SK-N-SH treated with all-trans-retinoic acid at 6 μM for 48 hours (cell line): ENCODE results near the gene TJP2.

Experiments
- ATAC-seq: fragments of 200-7000 bp; cut with Tn5 transposase; 3 replicates; pipeline ENCODE4 v1.9.1; 2020; ENCODE audit warnings: mild to moderate bottlenecking, moderate library complexity
- ARNTL ChIP-seq: fragments of 450-650 bp; formaldehyde crosslinking; IDR thresholded peaks from 2 replicates; pipeline ENCODE4 v1.5.0; 2020; ENCODE audit warnings: low read depth, mild to moderate bottlenecking, moderate library complexity, borderline replicate concordance
- BACH2 ChIP-seq: fragments of 250-450 bp; sonication (Bioruptor Pico); IDR thresholded peaks from 2 replicates; pipeline ENCODE4 v1.9.0; 2021; ENCODE audit warnings: mild to moderate bottlenecking, borderline replicate concordance
- CSDC2 ChIP-seq: fragments of 250-450 bp; sonication (Bioruptor Pico); IDR thresholded peaks from 2 replicates; pipeline ENCODE4 v1.5.0; 2020; ENCODE audit warnings: mild to moderate bottlenecking, moderate library complexity
- ESRRG ChIP-seq: fragments of 250-450 bp; sonication (Bioruptor Pico); IDR thresholded peaks from 2 replicates; pipeline ENCODE4 v1.6.1; 2021; ENCODE audit warnings: mild to moderate bottlenecking
- GLIS3 ChIP-seq: fragments of 250-450 bp; sonication (Bioruptor Pico); IDR thresholded peaks from 2 replicates; pipeline ENCODE4 v1.5.0; 2020; ENCODE audit warnings: mild to moderate bottlenecking, moderate library complexity
- ISL1 ChIP-seq: fragments of 250-450 bp; sonication (Bioruptor Pico); IDR thresholded peaks from 2 replicates; pipeline ENCODE4 v2.1.2; 2022; ENCODE audit warnings: mild to moderate bottlenecking, moderate library complexity
- OSR1 ChIP-seq: fragments of 250-450 bp; sonication (Bioruptor Pico); IDR thresholded peaks from 2 replicates; pipeline ENCODE4 v1.8.0; 2022; ENCODE audit warnings: moderate library complexity, mild to moderate bottlenecking, inconsistent platforms
- PATZ1 ChIP-seq: fragments of 250-450 bp; sonication (Bioruptor Pico); IDR thresholded peaks from 2 replicates; pipeline ENCODE4 v1.8.0; 2020; ENCODE audit warnings: mild to moderate bottlenecking, moderate library complexity, borderline replicate concordance
- POU6F1 ChIP-seq: fragments of 250-450 bp; sonication (Bioruptor Pico); IDR thresholded peaks from 2 replicates; pipeline ENCODE4 v1.8.0; 2021; ENCODE audit warnings: low read depth, mild to moderate bottlenecking, moderate library complexity, borderline replicate concordance
- PPARA ChIP-seq: fragments of 250-450 bp; sonication (Bioruptor Pico); IDR thresholded peaks from 2 replicates; pipeline ENCODE4 v1.5.0; 2020; ENCODE audit warnings: mild to moderate bottlenecking, borderline replicate concordance
- SNAI2 ChIP-seq: fragments of 250-450 bp; sonication (Bioruptor Pico); IDR thresholded peaks from 2 replicates; pipeline ENCODE4 v1.5.0; 2020; ENCODE audit warnings: mild to moderate bottlenecking, moderate library complexity
- TCF4 ChIP-seq: fragments of 250-450 bp; sonication (Bioruptor Pico); IDR thresholded peaks from 2 replicates; pipeline ENCODE4 v1.8.0; 2021; ENCODE audit warnings: mild to moderate bottlenecking, moderate library complexity, borderline replicate concordance
- TOX ChIP-seq: fragments of 250-450 bp; sonication (Bioruptor Pico); IDR thresholded peaks from 2 replicates; pipeline ENCODE4 v1.8.0; 2021; ENCODE audit warnings: mild to moderate bottlenecking, moderate library complexity, borderline replicate concordance
- ZC3H10 ChIP-seq: fragments of 250-450 bp; sonication (Bioruptor Pico); IDR thresholded peaks from 2 replicates; pipeline ENCODE4 v1.5.1; 2021; ENCODE audit warnings: mild to moderate bottlenecking, moderate library complexity
- ZFP30 ChIP-seq: fragments of 450-650 bp; formaldehyde crosslinking; IDR thresholded peaks from 2 replicates; pipeline ENCODE4 v1.5.0; 2022; ENCODE audit warnings: mild to moderate bottlenecking, moderate library complexity
- ZNF565 ChIP-seq: fragments of 450-650 bp; formaldehyde crosslinking; conservative IDR thresholded peaks from 2 replicates; pipeline ENCODE4 v1.5.0; 2020; ENCODE audit warnings: low read depth, mild to moderate bottlenecking, moderate library complexity
- ZNF70 ChIP-seq: fragments of 450-650 bp; formaldehyde crosslinking; IDR thresholded peaks from 2 replicates; pipeline ENCODE4 v1.5.0; 2020; ENCODE audit warnings: mild to moderate bottlenecking, moderate library complexity
- ZNF8 ChIP-seq: fragments of 450-650 bp; formaldehyde crosslinking; IDR thresholded peaks from 2 replicates; pipeline ENCODE4 v1.5.0; 2020; ENCODE audit warnings: mild to moderate bottlenecking, moderate library complexity
- TF ChIP-seq, protein P1 (sequence below): fragments of 250-450 bp; sonication (Bioruptor Pico); IDR thresholded peaks from 2 replicates; pipeline ENCODE4 v1.5.0; 2020; ENCODE audit warnings: mild to moderate bottlenecking, moderate library complexity
- TF ChIP-seq, protein P2 (sequence below): fragments of 250-450 bp; sonication (Bioruptor Pico); IDR thresholded peaks from 2 replicates; pipeline ENCODE4 v1.5.1; 2021; ENCODE audit warnings: mild to moderate bottlenecking, moderate library complexity

The TJP2 gene

DNA sequence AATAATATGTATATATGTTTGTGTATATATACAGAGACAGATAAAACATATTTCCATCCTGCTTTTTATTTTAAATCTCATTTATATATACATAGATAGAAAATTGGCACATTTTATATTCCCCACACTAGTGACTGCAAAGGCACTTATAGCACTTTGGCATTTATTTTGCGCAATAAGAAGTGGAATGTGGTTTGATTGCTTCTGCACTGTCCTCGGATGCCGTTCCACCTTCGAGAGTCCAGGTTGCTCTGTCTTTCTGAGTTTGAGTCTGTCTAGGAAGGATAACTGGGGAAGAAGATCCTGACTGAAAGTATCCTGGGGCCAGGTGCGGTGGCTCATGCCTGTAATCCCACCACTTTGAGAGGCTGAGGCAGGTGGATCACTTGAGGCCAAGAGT lies 84.5 kb downstream of the TJP2 start:
- ATAC-seq = no peak
- TF ChIP-seq ISL1 (no peak), GLIS3 (CRISPR knock-in tag) (no peak), PATZ1 (CRISPR knock-in tag) (no peak), PPARA (CRISPR knock-in tag) (no peak), CSDC2 (CRISPR knock-in tag) (no peak), ZNF565 (CRISPR knock-in tag) (no peak), TCF4 (CRISPR knock-in tag) (no peak), ZNF8 (CRISPR knock-in tag) (no peak), ARNTL (CRISPR knock-in tag) (no peak), POU6F1 (CRISPR knock-in tag) (no peak), OSR1 (CRISPR knock-in tag) (no peak), ZFP30 (CRISPR knock-in tag) (no peak), ZC3H10 (CRISPR knock-in tag) (no peak), SNAI2 (CRISPR knock-in tag) (no peak), TOX (CRISPR knock-in tag) (no peak), BACH2 (CRISPR knock-in tag) (no peak), ESRRG (CRISPR knock-in tag) (no peak), ZNF70 (CRISPR knock-in tag) (no peak)
- TF ChIP-seq, protein P1, sequence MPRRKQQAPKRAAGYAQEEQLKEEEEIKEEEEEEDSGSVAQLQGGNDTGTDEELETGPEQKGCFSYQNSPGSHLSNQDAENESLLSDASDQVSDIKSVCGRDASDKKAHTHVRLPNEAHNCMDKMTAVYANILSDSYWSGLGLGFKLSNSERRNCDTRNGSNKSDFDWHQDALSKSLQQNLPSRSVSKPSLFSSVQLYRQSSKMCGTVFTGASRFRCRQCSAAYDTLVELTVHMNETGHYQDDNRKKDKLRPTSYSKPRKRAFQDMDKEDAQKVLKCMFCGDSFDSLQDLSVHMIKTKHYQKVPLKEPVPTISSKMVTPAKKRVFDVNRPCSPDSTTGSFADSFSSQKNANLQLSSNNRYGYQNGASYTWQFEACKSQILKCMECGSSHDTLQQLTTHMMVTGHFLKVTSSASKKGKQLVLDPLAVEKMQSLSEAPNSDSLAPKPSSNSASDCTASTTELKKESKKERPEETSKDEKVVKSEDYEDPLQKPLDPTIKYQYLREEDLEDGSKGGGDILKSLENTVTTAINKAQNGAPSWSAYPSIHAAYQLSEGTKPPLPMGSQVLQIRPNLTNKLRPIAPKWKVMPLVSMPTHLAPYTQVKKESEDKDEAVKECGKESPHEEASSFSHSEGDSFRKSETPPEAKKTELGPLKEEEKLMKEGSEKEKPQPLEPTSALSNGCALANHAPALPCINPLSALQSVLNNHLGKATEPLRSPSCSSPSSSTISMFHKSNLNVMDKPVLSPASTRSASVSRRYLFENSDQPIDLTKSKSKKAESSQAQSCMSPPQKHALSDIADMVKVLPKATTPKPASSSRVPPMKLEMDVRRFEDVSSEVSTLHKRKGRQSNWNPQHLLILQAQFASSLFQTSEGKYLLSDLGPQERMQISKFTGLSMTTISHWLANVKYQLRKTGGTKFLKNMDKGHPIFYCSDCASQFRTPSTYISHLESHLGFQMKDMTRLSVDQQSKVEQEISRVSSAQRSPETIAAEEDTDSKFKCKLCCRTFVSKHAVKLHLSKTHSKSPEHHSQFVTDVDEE (CRISPR knock-in tag) = no peak
- TF ChIP-seq, protein P2, sequence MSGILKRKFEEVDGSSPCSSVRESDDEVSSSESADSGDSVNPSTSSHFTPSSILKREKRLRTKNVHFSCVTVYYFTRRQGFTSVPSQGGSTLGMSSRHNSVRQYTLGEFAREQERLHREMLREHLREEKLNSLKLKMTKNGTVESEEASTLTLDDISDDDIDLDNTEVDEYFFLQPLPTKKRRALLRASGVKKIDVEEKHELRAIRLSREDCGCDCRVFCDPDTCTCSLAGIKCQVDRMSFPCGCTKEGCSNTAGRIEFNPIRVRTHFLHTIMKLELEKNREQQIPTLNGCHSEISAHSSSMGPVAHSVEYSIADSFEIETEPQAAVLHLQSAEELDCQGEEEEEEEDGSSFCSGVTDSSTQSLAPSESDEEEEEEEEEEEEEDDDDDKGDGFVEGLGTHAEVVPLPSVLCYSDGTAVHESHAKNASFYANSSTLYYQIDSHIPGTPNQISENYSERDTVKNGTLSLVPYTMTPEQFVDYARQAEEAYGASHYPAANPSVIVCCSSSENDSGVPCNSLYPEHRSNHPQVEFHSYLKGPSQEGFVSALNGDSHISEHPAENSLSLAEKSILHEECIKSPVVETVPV (CRISPR knock-in tag) = no peak

DNA sequence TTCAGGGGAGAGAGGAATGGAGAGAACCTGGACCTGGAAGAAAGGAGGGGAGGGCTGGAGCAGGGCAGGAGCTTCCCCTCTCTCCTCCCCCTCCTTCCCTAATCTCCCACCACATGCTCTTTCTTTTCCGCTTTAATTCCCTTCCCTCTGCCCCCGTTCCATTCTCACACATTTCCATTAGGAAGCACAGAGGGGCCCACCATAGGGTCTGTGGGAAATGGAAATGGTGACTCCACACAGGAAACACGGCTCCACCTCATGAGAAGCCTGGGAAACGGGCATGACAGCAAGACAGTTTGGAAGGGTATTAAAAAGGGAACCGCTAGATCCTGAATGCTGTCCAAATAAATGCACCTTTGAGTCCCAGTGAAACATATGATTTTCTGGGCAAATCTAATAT lies 86.1 kb downstream of the TJP2 start:
- no peak for ATAC-seq
- TF ChIP-seq ARNTL (CRISPR knock-in tag) (no peak), BACH2 (CRISPR knock-in tag) (no peak), PPARA (CRISPR knock-in tag) (no peak)

DNA sequence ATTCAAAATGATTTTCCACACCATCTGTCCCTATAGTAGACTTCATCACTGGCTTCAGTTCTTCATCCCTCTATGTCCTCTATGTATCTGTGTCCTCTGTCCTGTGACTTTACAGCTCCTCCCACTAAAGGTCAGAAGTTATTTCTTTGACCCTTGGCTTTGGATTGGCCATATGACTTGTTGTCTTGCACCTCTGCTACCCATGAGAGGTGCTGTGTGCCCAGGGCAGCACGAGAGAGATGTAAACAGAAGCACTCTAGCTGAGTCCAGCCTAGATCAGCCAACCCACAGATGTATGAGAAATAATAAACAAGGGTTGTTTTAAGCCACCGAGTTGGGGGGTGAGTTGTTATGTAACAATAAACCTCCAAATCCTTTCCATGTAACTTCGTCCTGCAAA lies 87.6 kb downstream of the TJP2 start:
- no peak for TF ChIP-seq POU6F1 (CRISPR knock-in tag)
- TF ChIP-seq, protein P1 (CRISPR knock-in tag) = no peak
- no peak for TF ChIP-seq ESRRG (CRISPR knock-in tag)
- no peak for TF ChIP-seq CSDC2 (CRISPR knock-in tag)
- TF ChIP-seq, all 23 proteins: peak for 0
- ATAC-seq = no peak; the same call in 2 of the 3 replicates
